Inferior parietal cortex (tissue), 1 donor: Measurements from ENCODE around the gene MYL9.

ENCODE experiments used
- DNase-seq: peaks from one replicate; pipeline ENCODE4 v3.0.0-alpha.2; 2016; ENCODE audit errors: extremely low spot score

The MYL9 gene

GRCh38 chr20:36525620-36526365, 15.5 kb upstream of the MYL9 start:
- no peak for DNase-seq

GRCh38 chr20:36526521-36527011, 14.8 kb upstream of the MYL9 start:
- DNase-seq = peak; percentile 27

DNA sequence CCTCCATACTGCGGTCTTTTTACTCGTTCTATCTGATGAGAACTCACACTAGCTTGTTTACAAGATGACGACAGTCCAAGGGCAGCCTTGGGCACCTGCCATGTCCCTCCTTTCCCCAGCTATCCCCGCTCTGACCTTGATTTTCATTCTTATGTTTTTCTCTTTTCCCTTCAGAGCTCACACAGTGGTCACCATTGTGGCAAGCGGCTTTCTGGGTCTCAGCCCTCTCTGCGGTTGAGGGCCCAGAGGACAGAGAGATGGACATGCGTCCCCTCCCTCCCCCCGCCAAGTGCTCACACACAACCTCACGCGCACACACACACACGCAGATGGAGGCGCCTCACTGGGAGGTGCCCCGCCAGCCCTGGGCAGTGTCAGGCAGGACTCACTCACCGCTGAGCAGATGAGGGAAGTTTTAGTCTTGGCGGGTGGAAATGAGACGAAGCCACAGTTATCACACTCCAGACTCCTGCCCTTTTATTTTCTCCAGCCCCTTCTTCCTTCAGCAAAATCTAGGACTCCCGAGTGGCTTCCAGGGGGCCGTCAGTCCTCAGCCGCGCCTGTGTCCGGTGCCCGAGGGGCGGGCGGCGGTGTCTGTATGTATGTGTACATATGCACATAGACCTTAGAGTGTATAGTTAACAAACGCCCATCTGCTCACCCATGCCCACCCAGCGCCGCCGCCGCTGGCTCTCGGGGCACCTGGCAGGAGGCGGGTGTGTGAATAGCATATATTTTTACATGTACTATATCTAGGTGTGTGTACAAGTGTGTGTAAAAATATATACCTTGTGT, 13.8 kb upstream of the MYL9 start:
- no peak for DNase-seq

- DNase-seq = no peak
Measured at GRCh38 chr20:36528176-36528874, 13.0 kb upstream of the MYL9 start.

- DNase-seq = no peak
Measured at GRCh38 chr20:36528875-36529417, 12.4 kb upstream of the MYL9 start.

DNA sequence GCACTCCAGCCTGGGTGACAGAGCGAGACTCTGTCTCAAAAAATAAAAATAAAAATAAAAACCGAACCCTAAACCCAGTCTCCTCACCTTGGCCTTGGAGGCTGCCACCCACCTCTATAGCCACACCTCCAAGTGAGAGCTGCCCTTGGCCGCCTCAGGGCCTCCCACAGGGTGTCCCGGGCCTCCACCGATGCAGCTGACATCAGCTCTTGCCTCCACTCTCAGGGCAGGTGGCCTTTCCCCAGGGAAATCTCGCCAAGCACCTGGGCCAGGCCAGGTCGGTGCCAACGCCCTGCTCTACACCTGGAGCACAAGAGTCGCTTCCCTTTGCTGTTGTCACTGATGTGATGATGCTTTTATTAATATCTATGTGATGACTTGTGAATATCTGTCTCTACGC, 8.9 kb upstream of the MYL9 start:
- DNase-seq = no peak

- DNase-seq = no peak
Measured at GRCh38 chr20:36532822-36533221, 8.5 kb upstream of the MYL9 start.

DNA sequence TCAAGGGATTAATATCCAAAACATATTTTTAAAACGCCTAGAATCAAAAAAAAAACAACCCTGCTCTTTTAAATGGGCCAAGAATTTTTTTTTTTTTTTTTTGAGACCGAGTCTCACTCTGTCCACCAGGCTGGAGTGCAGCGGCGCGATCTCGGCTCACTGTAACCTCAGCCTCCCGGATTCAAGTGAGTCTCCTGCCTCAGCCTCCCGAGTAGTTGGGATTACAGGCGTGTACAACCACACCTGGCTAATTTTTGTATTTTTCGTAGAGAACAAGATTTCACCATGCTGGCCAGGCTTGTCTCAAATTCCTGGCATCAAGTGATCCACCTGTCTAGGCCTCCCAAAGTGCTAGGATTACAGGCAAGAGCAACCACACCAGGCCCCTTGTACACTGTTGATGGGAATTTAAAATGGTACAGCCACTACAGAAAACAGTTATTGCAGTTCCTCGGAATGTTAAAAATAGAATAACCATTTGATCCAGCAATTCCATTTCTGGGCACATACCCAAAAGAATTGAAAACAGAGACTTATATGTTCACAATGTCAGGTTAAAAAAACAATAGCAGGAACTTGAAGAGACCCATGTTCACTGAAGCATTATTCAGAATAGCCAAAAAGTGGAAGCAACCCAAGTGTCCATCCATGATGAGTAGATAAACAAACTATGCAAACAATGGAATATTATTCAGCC, 3.1 kb upstream of the MYL9 start:
- no peak for DNase-seq

DNA sequence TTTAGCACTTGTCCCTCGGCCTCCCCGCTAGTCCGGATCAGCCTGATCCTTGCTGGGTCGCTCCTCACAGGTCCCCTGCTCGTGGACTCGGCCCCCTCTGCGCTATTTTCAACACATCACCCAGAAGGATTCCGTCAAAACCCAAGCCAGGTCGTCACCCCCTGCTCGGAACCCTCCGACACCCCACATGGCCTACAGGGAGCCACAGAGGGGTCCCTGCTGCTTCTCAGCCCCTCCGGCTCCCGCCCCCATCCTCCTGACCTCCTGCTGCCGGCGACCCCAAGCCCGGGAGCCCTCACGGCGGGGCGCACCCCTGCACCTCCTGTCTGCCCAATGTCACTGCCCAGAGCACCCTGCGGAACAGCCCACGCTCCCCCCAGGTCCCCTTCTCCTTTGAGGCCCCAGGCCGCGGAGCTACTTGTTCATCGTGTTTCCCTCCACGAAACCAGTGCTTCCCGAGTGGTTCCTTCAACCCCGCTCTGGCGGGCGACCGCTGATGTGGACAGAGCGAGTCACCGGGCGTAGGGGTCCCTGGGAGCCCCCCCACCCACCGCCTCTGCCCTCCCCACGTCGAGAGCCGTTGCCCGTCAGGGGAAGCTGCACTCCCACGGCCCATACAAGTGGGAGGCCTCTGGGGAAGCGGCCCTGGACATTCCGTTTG, 638 bp upstream of the MYL9 start:
- no peak for DNase-seq

GRCh38 chr20:36541768-36542488, 609 bp downstream of the MYL9 start:
- no peak for DNase-seq

GRCh38 chr20:36542516-36543183, 1.3 kb downstream of the MYL9 start:
- no peak for DNase-seq

DNA sequence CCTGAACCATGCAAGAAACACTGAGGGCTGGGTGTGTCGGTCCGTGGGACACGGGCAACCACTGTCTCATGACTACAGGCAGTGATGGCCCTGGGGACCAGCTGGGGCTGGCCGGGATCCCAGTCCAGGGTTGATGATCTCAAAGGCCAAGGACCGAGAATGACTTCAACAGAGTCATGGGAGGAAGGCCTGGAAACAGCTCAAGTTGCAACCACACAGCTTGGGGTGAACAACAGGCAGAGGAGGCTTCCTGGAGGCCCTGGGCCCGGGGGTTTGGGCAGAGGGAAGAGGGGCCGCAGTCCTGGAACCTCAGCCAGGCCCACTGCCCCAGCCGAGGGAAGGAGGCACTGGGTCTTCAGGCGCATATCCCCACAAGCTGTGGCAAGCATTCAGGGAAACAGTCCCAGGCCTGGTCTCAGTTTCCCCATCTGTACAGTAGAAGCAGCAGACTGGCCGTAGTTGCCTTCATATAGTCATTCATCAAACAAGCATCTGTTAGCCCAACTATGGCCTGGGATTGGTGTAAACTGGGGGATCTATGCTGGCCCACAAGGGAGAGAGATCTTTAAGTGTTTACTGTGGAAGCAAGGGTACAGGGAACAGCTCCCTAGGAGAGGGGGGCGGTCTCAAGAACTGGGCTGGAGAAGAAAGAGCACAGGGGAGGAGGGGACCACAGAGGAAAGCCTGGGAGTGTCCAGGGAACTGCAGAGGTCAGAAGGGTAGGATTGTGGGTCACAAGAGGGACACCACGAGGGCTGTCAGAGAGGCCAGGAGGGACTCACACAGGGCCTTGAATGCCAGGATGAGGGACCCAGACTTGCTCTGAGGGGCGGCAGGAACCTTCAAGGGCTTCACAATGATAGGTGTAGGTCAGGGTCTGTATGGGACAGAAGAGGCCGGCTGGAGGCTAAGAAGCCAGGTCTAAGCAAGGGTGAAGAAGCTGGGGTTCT, 2.1 kb downstream of the MYL9 start:
- DNase-seq = no peak

DNA sequence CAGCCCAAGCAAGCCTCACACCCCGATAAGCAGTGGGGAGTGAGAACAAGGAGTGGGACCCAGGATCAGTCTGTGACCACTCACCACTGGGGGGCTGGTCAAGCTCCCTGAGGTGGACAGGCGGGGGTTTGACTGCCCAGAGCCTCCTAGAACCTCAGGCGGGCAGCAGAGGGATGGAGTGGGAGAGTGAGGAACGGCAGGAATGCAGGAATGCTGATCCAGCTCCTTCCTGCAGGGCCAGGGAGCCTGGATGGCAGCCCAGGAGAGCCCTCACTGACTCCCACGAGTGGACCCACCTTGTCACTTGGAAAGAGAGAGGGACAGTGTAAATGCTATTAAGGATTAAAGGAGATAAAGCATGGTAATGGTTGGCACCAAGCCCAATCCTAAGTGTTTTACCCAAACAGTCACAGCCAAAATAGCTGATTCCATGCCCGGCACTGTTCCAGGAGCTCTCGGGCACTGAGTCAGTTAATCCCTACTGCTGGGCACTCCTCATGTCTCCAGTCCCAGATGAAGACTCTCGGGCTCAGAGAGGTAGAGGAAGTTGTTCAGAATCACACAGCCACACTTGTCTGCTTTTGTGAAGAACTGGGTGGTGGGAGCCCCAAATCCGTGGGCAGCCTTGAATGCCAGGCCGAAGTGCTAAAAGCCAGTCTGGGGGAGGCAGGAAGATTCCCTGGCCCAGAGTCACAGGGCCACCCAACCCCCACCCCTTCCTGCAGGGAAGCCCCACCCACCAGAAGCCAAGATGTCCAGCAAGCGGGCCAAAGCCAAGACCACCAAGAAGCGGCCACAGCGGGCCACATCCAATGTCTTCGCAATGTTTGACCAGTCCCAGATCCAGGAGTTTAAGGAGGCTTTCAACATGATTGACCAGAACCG, 3.1 kb downstream of the MYL9 start:
- DNase-seq = no peak

- no peak for DNase-seq
Measured at GRCh38 chr20:36546111-36546736, 4.9 kb downstream of the MYL9 start.

- no peak for DNase-seq
Measured at GRCh38 chr20:36547186-36548005, 6.1 kb downstream of the MYL9 start.

- no peak for DNase-seq
Measured at GRCh38 chr20:36548006-36548315, 6.6 kb downstream of the MYL9 start.
